ENCODE measurements around the gene CTXND1. TPM values are rescaled to one million over a fixed set of nuclear protein-coding genes. Genes with fewer than 3 reads are reported as not detected.

CTXND1 gene
- total and polyA plus RNA-seq, 2 of the 13 experiments (the other 11 are each of a cell fraction or from before 2014, with no cell fraction given) = 1.2 to 2.1 TPM

- no peak for TF ChIP-seq ZNF776 (CRISPR knock-in tag; IDR thresholded peaks at IDR 0.05)
- no peak for TF ChIP-seq ZNF124 (CRISPR knock-in tag; IDR thresholded peaks at IDR 0.05)
- no peak for TF ChIP-seq STAT5B (CRISPR knock-in tag; IDR thresholded peaks at IDR 0.05)
- no peak for TF ChIP-seq TGIF2 (CRISPR knock-in tag; IDR thresholded peaks at IDR 0.05)
- no peak for TF ChIP-seq POLR2AphosphoS5 (IDR thresholded peaks at IDR 0.05; ENCODE audit: low read depth, low read length)
- TF ChIP-seq ZNF432 (CRISPR knock-in tag; IDR thresholded peaks at IDR 0.05; ENCODE audit: borderline replicate concordance) = no peak
- TF ChIP-seq ZNF431 (CRISPR knock-in tag; IDR thresholded peaks at IDR 0.05; ENCODE audit: borderline replicate concordance, low read depth) = no peak
- TF ChIP-seq ZNF550 (CRISPR knock-in tag; IDR thresholded peaks at IDR 0.05; ENCODE audit: borderline replicate concordance) = no peak
- no peak for TF ChIP-seq ZNF224 (CRISPR knock-in tag; IDR thresholded peaks at IDR 0.05)
- TF ChIP-seq GTF3A (CRISPR knock-in tag; conservative IDR thresholded peaks at IDR 0.05) = no peak
- TF ChIP-seq JUN (CRISPR knock-in tag; IDR thresholded peaks at IDR 0.05) = no peak
Observed at GRCh38 chr15:80210611-80211573, 41.1 kb downstream of the CTXND1 start (continued).

GRCh38 chr15:80208758-80209734 lies 43.0 kb downstream of the CTXND1 start:
- no peak overlapping the region for H2AFZ ChIP-seq (ENCODE audit: low read length)
- peak overlapping the region; percentile 45 for H3K27ac ChIP-seq (ENCODE audit: extremely low read length, insufficient read depth, low read length)
- H3K4me1 ChIP-seq (ENCODE audit: insufficient read depth, low read length) = peaks cover 59% of the 10 kb centered on the region
- intact Hi-C loops (cut with micrococcal nuclease; ENCODE audit: unreplicated experiment) = no loop called here
- no peak for TF ChIP-seq ZNF292 (CRISPR knock-in tag; IDR thresholded peaks at IDR 0.05; ENCODE audit: borderline replicate concordance, low read depth)
- TF ChIP-seq GLMP (CRISPR knock-in tag; IDR thresholded peaks at IDR 0.05; ENCODE audit: borderline replicate concordance) = no peak
- TF ChIP-seq, protein P1, sequence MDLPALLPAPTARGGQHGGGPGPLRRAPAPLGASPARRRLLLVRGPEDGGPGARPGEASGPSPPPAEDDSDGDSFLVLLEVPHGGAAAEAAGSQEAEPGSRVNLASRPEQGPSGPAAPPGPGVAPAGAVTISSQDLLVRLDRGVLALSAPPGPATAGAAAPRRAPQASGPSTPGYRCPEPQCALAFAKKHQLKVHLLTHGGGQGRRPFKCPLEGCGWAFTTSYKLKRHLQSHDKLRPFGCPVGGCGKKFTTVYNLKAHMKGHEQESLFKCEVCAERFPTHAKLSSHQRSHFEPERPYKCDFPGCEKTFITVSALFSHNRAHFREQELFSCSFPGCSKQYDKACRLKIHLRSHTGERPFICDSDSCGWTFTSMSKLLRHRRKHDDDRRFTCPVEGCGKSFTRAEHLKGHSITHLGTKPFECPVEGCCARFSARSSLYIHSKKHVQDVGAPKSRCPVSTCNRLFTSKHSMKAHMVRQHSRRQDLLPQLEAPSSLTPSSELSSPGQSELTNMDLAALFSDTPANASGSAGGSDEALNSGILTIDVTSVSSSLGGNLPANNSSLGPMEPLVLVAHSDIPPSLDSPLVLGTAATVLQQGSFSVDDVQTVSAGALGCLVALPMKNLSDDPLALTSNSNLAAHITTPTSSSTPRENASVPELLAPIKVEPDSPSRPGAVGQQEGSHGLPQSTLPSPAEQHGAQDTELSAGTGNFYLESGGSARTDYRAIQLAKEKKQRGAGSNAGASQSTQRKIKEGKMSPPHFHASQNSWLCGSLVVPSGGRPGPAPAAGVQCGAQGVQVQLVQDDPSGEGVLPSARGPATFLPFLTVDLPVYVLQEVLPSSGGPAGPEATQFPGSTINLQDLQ (CRISPR knock-in tag; IDR thresholded peaks at IDR 0.05) = 0 out of 2 replicates have a peak, but pooled peaks have one; percentile 49
- H3K79me2 ChIP-seq (ENCODE audit: insufficient read depth, low read length) = no peaks in the 10 kb centered on the region
- DNase-seq (ENCODE audit: low spot score) = no peak
- no peak overlapping the region for H3K4me3 ChIP-seq (replicated peaks in 1 of 3; ENCODE audit: insufficient read depth in 1 of 3, low read depth in 2 of 3, low read length in 3 of 3)
- FAIRE-seq = no peak
- no peaks in the 10 kb centered on the region for H3K36me3 ChIP-seq (replicated peaks in 1 of 2; ENCODE audit: control insufficient read depth in 1 of 2, insufficient read depth in 2 of 2, low read length in 2 of 2)
- H3K9me3 ChIP-seq (ENCODE audit: low read length) = 0 out of 2 replicates have a peak, but pooled peaks cover 4% of the 10 kb centered on the region
- WGBS (ENCODE audit: low lambda C conversion rate) = 96% methylated on average over 10 of the region's 11 CpGs
- BruUV-seq (replicated peaks) = no TSS peak
- in situ Hi-C loops (cut with HindIII; ENCODE audit: extremely low pct_ligation_motif_present, low pct_unique_long_range_greater_than_20kb) = no loop called here
- no peak overlapping the region for H3K9ac ChIP-seq (ENCODE audit: insufficient read depth, low read depth, low read length)
- POLR2A ChIA-PET = no interaction called here
- no peaks in the 10 kb centered on the region for H4K20me1 ChIP-seq (ENCODE audit: insufficient read depth, low read length)
- CTCF ChIA-PET (ENCODE audit: low intra/inter-chr PET ratio, low total read pairs) = no interaction called here
- H3K27me3 ChIP-seq (ENCODE audit: control insufficient read depth in 1 of 2, insufficient read depth in 2 of 2, low read length in 2 of 2) = no peaks in the 10 kb centered on the region
- no peak for ATAC-seq
- no peak overlapping the region for H3K4me2 ChIP-seq (ENCODE audit: low read depth, low read length)

Data from HepG2 (cell line).